ENCODE data around the gene PODXL. TPM values are rescaled to one million over a fixed set of nuclear protein-coding genes. Genes with fewer than 3 reads are reported as not detected.

Gene PODXL
- total and polyA plus RNA-seq, 2 experiments from 2014 or later: 77.3 to 84.1 TPM

GRCh38 chr7:131511774-131512535 lies 44.5 kb downstream of the PODXL start:
- 86% methylated on average over 15 of the region's 15 CpGs for WGBS (ENCODE audit: low lambda C conversion rate, missing lambda C conversion rate)
- Histone ChIP-seq H3K9me2 (replicated peaks; ENCODE audit: insufficient read depth) (no peaks in the 10 kb centered on the region), H3K4me1 (ENCODE audit: insufficient read depth) (no peaks in the 10 kb centered on the region), H3K36me3 (replicated peaks; ENCODE audit: insufficient read depth, low read depth) (no peaks in the 10 kb centered on the region), H3K4me3 (no peak overlapping the region), H4K20me1 (ENCODE audit: insufficient read depth, poor library complexity, severe bottlenecking) (no peaks in the 10 kb centered on the region), H3K27ac (no peak overlapping the region), H3K79me2 (peaks cover 3% of the 10 kb centered on the region), H3K27me3 (no peaks in the 10 kb centered on the region), H3K9me3 (ENCODE audit: low read depth) (no peaks in the 10 kb centered on the region), H2AFZ (no peak overlapping the region), H3K4me2 (no peak overlapping the region)
- no peak for DNase-seq (ENCODE audit: low spot score)
- no peak for TF ChIP-seq CTCF (IDR thresholded peaks at IDR 0.05; ENCODE audit: poor library complexity)
- no peak for TF ChIP-seq EZH2phosphoT487 (IDR thresholded peaks at IDR 0.05; ENCODE audit: low read depth, severe bottlenecking, unreplicated experiment)
- TF ChIP-seq EZH2 (IDR thresholded peaks at IDR 0.05; ENCODE audit: borderline replicate concordance): no peak

GRCh38 chr7:131511071-131511470 lies 45.4 kb downstream of the PODXL start:
- Histone ChIP-seq H3K4me1 (ENCODE audit: insufficient read depth) (no peaks in the 10 kb centered on the region), H3K4me2 (no peak overlapping the region), H3K9me2 (replicated peaks; ENCODE audit: insufficient read depth) (no peaks in the 10 kb centered on the region), H4K20me1 (ENCODE audit: insufficient read depth, poor library complexity, severe bottlenecking) (no peaks in the 10 kb centered on the region), H3K9me3 (ENCODE audit: low read depth) (no peaks in the 10 kb centered on the region), H2AFZ (no peak overlapping the region), H3K27ac (no peak overlapping the region), H3K27me3 (no peaks in the 10 kb centered on the region), H3K79me2 (peaks cover 3% of the 10 kb centered on the region), H3K36me3 (replicated peaks; ENCODE audit: insufficient read depth, low read depth) (no peaks in the 10 kb centered on the region), H3K4me3 (no peak overlapping the region)
- no peak for DNase-seq (ENCODE audit: low spot score)
- WGBS (ENCODE audit: low lambda C conversion rate, missing lambda C conversion rate): 86% methylated on average over 9 of the region's 9 CpGs
- TF ChIP-seq EZH2 (IDR thresholded peaks at IDR 0.05; ENCODE audit: borderline replicate concordance): no peak

GRCh38 chr7:131509781-131510180 lies 46.6 kb downstream of the PODXL start:
- DNase-seq (ENCODE audit: low spot score): no peak
- Histone ChIP-seq H3K27ac (no peak overlapping the region), H3K4me3 (no peak overlapping the region), H3K9me2 (replicated peaks; ENCODE audit: insufficient read depth) (no peaks in the 10 kb centered on the region), H2AFZ (no peak overlapping the region), H3K27me3 (no peaks in the 10 kb centered on the region), H3K36me3 (replicated peaks; ENCODE audit: insufficient read depth, low read depth) (no peaks in the 10 kb centered on the region), H3K9me3 (ENCODE audit: low read depth) (no peaks in the 10 kb centered on the region), H3K79me2 (peaks cover 3% of the 10 kb centered on the region), H4K20me1 (ENCODE audit: insufficient read depth, poor library complexity, severe bottlenecking) (no peaks in the 10 kb centered on the region), H3K4me1 (ENCODE audit: insufficient read depth) (no peaks in the 10 kb centered on the region), H3K4me2 (no peak overlapping the region)
- TF ChIP-seq CTCF (IDR thresholded peaks at IDR 0.05; ENCODE audit: poor library complexity): no peak
- no peak for TF ChIP-seq EZH2phosphoT487 (IDR thresholded peaks at IDR 0.05; ENCODE audit: low read depth, severe bottlenecking, unreplicated experiment)
- TF ChIP-seq EZH2 (IDR thresholded peaks at IDR 0.05; ENCODE audit: borderline replicate concordance): no peak
- 98% methylated on average over 8 of the region's 8 CpGs for WGBS (ENCODE audit: low lambda C conversion rate, missing lambda C conversion rate)

GRCh38 chr7:131508754-131509486 lies 47.5 kb downstream of the PODXL start:
- no peak overlapping the region for H2AFZ ChIP-seq

More at GRCh38 chr7:131508754-131509486, 47.5 kb downstream of the PODXL start:
- no peaks in the 10 kb centered on the region for H3K9me2 ChIP-seq (replicated peaks; ENCODE audit: insufficient read depth)
- H4K20me1 ChIP-seq (ENCODE audit: insufficient read depth, poor library complexity, severe bottlenecking): no peaks in the 10 kb centered on the region
- 83% methylated on average over 10 of the region's 10 CpGs for WGBS (ENCODE audit: low lambda C conversion rate, missing lambda C conversion rate)
- H3K4me2 ChIP-seq: no peak overlapping the region
- no peaks in the 10 kb centered on the region for H3K9me3 ChIP-seq (ENCODE audit: low read depth)
- peaks cover 3% of the 10 kb centered on the region for H3K79me2 ChIP-seq
- DNase-seq (ENCODE audit: low spot score): no peak
- H3K27ac ChIP-seq: no peak overlapping the region
- H3K4me1 ChIP-seq (ENCODE audit: insufficient read depth): peaks cover under 1% of the 10 kb centered on the region
- H3K36me3 ChIP-seq (replicated peaks; ENCODE audit: insufficient read depth, low read depth): no peaks in the 10 kb centered on the region
- no peak for TF ChIP-seq EZH2phosphoT487 (IDR thresholded peaks at IDR 0.05; ENCODE audit: low read depth, severe bottlenecking, unreplicated experiment)
- TF ChIP-seq CTCF (IDR thresholded peaks at IDR 0.05; ENCODE audit: poor library complexity): no peak
- no peak for TF ChIP-seq EZH2 (IDR thresholded peaks at IDR 0.05; ENCODE audit: borderline replicate concordance)
- no peak overlapping the region for H3K4me3 ChIP-seq
- no peaks in the 10 kb centered on the region for H3K27me3 ChIP-seq
